Esophagus squamous epithelium (tissue), 4 donors: ENCODE measurements around the gene FGF3.

ENCODE experiments used
- POLR2A ChIP-seq, 4 donors: fragments of 450-650 bp; IDR thresholded peaks; one replicate each; pipeline ENCODE4 v1.6.1; 2017; ENCODE audit warnings: antibody characterized with exemption in 4 of 4, mild to moderate bottlenecking in 4 of 4, moderate library complexity in 3 of 4
- TF ChIP-seq, protein P1 (sequence below), 6 experiments: fragments of 450-650 bp in 4 of 6; fragments of 200-600 bp in 2 of 6; sonication (generic) in 2 of 6; IDR thresholded peaks; one replicate each; pipeline ENCODE4 v1.5.1; 2016 to 2019; ENCODE audit warnings: antibody characterized with exemption in 6 of 6, mild to moderate bottlenecking in 4 of 6, moderate library complexity in 4 of 6

DNA sequence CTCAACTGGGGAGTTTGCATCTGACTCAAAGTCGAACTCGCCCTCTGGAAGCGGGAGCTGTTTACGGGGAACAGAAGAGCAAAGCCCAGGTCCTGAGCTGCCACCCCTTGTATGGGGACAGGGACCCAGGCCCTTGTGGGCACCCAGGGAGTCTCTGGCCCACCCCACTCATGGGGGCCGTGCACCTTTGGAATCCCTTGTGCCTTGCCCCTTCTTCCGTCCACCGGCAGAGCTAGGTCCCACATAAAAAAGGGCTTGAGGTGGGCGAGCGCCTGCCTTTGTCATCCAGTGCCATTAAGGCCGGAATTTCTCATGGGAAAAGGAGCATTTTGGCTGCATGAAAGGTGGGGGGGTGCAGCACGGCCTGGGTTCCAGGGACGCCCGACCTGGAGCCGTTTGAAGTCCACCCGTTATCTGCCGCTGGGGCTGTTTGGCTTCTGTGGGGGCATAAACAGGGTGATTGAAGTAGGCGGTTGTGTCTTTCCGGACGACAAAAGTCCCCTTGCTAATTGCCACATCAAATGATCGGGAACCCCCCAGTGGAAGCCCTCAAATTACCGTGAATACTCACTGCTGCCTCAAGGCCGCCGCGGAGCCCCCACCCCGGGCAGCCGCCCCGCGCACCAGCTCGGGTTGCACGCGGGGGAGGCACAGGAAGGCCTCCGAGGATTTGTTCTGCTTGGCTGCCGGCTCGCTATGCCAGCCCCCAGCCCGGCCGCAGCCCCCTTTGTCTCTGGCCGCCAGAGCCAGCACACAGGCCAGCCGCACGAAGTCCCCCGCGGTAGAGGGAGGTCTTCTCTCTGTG, 49.0 kb upstream of the FGF3 start:
- no peak for TF ChIP-seq POLR2A (IDR thresholded peaks at IDR 0.05)
- TF ChIP-seq, protein P1, sequence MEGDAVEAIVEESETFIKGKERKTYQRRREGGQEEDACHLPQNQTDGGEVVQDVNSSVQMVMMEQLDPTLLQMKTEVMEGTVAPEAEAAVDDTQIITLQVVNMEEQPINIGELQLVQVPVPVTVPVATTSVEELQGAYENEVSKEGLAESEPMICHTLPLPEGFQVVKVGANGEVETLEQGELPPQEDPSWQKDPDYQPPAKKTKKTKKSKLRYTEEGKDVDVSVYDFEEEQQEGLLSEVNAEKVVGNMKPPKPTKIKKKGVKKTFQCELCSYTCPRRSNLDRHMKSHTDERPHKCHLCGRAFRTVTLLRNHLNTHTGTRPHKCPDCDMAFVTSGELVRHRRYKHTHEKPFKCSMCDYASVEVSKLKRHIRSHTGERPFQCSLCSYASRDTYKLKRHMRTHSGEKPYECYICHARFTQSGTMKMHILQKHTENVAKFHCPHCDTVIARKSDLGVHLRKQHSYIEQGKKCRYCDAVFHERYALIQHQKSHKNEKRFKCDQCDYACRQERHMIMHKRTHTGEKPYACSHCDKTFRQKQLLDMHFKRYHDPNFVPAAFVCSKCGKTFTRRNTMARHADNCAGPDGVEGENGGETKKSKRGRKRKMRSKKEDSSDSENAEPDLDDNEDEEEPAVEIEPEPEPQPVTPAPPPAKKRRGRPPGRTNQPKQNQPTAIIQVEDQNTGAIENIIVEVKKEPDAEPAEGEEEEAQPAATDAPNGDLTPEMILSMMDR (IDR thresholded peaks at IDR 0.05) = no peak
